Pancreas (tissue), 10 donors: ENCODE data around the gene LDLRAD4. TPM values are rescaled to one million over a fixed set of nuclear protein-coding genes. Genes with fewer than 3 reads are reported as not detected.

ENCODE experiments used
- ATAC-seq, 4 donors: fragments of 200-7000 bp; cut with Tn5 transposase; one replicate each; pipeline versions ENCODE4 v1.8.0 to v1.9.1; 2020; ENCODE audit warnings: mild to moderate bottlenecking in 4 of 4, moderate library complexity in 4 of 4
- DNase-seq, 6 donors: peaks; one replicate each; pipeline ENCODE4 v3.0.0-alpha.2; 2020
- FAIRE-seq: peaks from 2 replicates; lab custom pipeline; 2012; peaks lifted over from hg19 to GRCh38; lab: Jason Lieb, UNC
- H3K27ac ChIP-seq, 4 donors: fragments of 200-600 bp; sonication (generic); 1 replicate in 3 of 4; 2 replicates in 1 of 4; pipeline versions ENCODE4 v1.5.0 to v1.8.0; 2020
- H3K27me3 ChIP-seq, 4 donors: fragments of 200-600 bp; one replicate each; pipeline ENCODE4 v1.8.0; 2021
- H3K36me3 ChIP-seq, 3 donors: fragments of 200-600 bp; sonication (generic) in 1 of 3; one replicate each; pipeline versions ENCODE4 v1.5.0 to v1.8.0; 2020 to 2021
- H3K4me1 ChIP-seq, 3 donors: fragments of 200-600 bp; one replicate each; pipeline ENCODE4 v1.8.0; 2021
- H3K4me3 ChIP-seq, 4 donors: fragments of 200-600 bp; sonication (generic) in 2 of 4; one replicate each; pipeline versions ENCODE4 v1.5.0 to v1.8.0; 2020 to 2021
- H3K9me3 ChIP-seq, 4 donors: fragments of 200-600 bp; one replicate each; pipeline ENCODE4 v1.8.0; 2021
- WGBS, 2 donors: extraction: QIAGEN DNeasy Blood & Tissue Kit; methylation state at CpG; one replicate each; pipeline ENCODE4 v1.1.7; 2013; 5-methylcytosine and 5-hydroxymethylcytosine counted together
- intact Hi-C, 3 donors: fragments of 100-400 bp; cut with DNase I; formaldehyde crosslinking; loops; one replicate each; pipeline versions ENCODE4 v1.11.1 to v1.14.2; 2022
- polyA plus RNA-seq, 2 donors: library from polyadenylated mRNA; stranded (reverse); fragments of 200-250 nt; gene quantifications; one replicate each; pipeline ENCODE4 v1.2.3, GENCODE V29; 2013
- total RNA-seq, 6 donors: library from RNA; stranded (reverse); fragmentation: NEBNext Ultra II Directional in 4 of 6; extraction: Animal tissue kit (Norgen Biotek cat#: 25700) in 4 of 6; gene quantifications; one replicate each; pipeline versions ENCODE4 v1.2.1 to v1.2.4, GENCODE V29; 2021 to 2023
- TF ChIP-seq, protein P1 (sequence below), 4 donors: fragments of 200-600 bp; sonication (generic) in 3 of 4; IDR thresholded peaks; one replicate each; pipeline versions ENCODE4 v1.5.0 to v1.8.0; 2021; ENCODE audit warnings: antibody characterized with exemption in 4 of 4
- donor health status: healthy with polysubstance abuse.
- donor health status: DM: no; HTN: no; CAD: no; lungs with moderate emphysema.
- donor health status: DM: no; HTN: no; CAD: no.
- donor health status: control.
- donor health status: control.
- donor health status: Bipolar disorder and iron deficiency.
- donor health status: DM: yes; HTN: yes; CAD: no.
- donor health status: DM: no; HTN: no; CAD: no.
- donor health status: DM: no; HTN: no; CAD: no.
- donor health status: DM: yes; HTN: yes; CAD: no.

The LDLRAD4 gene
- total and polyA plus RNA-seq, 8 donors: 2.5 to 21.8 (median 5.7) TPM

- FAIRE-seq: no peak
- peak in 1 of 6 donors; percentile 42 for DNase-seq
- intact Hi-C loops: no loop called here
- H3K9me3 ChIP-seq: no peaks in the 10 kb centered on the region
- no peaks in the 10 kb centered on the region for H3K27me3 ChIP-seq
- TF ChIP-seq, protein P1, sequence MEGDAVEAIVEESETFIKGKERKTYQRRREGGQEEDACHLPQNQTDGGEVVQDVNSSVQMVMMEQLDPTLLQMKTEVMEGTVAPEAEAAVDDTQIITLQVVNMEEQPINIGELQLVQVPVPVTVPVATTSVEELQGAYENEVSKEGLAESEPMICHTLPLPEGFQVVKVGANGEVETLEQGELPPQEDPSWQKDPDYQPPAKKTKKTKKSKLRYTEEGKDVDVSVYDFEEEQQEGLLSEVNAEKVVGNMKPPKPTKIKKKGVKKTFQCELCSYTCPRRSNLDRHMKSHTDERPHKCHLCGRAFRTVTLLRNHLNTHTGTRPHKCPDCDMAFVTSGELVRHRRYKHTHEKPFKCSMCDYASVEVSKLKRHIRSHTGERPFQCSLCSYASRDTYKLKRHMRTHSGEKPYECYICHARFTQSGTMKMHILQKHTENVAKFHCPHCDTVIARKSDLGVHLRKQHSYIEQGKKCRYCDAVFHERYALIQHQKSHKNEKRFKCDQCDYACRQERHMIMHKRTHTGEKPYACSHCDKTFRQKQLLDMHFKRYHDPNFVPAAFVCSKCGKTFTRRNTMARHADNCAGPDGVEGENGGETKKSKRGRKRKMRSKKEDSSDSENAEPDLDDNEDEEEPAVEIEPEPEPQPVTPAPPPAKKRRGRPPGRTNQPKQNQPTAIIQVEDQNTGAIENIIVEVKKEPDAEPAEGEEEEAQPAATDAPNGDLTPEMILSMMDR (IDR thresholded peaks at IDR 0.05): no peak
- H3K4me3 ChIP-seq: no peak overlapping the region
- no peak overlapping the region for H3K27ac ChIP-seq
- ATAC-seq: no peak
- no peaks in the 10 kb centered on the region for H3K36me3 ChIP-seq
- H3K4me1 ChIP-seq: no peaks in the 10 kb centered on the region
- 87 to 92% methylated on average over 12 of the region's 12 CpGs for WGBS, 2 donors
These were observed 242.4 kb downstream of the LDLRAD4 start for GRCh38 chr18:13460946-13461345.

- FAIRE-seq: no peak
- 89 to 97% methylated on average over 5 of the region's 5 CpGs for WGBS, 2 donors
- Histone ChIP-seq H3K4me3 (no peak overlapping the region), H3K9me3 (no peaks in the 10 kb centered on the region), H3K27ac (no peak overlapping the region), H3K27me3 (no peaks in the 10 kb centered on the region), H3K36me3 (no peaks in the 10 kb centered on the region), H3K4me1 (no peaks in the 10 kb centered on the region)
- no peak for DNase-seq
- intact Hi-C loops: no loop called here
- TF ChIP-seq, protein P1 (IDR thresholded peaks at IDR 0.05): no peak
- ATAC-seq: no peak
These were observed 242.9 kb downstream of the LDLRAD4 start for GRCh38 chr18:13461469-13461868.

GRCh38 chr18:13461936-13462335 lies 243.4 kb downstream of the LDLRAD4 start:
- no peaks in the 10 kb centered on the region for H3K27me3 ChIP-seq
- ATAC-seq: no peak
- TF ChIP-seq, protein P1 (IDR thresholded peaks at IDR 0.05): no peak
- 83 to 93% methylated on average over 5 of the region's 5 CpGs for WGBS, 2 donors
- H3K27ac ChIP-seq: no peak overlapping the region
- H3K9me3 ChIP-seq: no peaks in the 10 kb centered on the region
- no peak for FAIRE-seq
- intact Hi-C loops: no loop called here
- no peak for DNase-seq
- H3K36me3 ChIP-seq: no peaks in the 10 kb centered on the region
- no peak overlapping the region for H3K4me3 ChIP-seq
- H3K4me1 ChIP-seq: no peaks in the 10 kb centered on the region

- TF ChIP-seq, protein P1 (IDR thresholded peaks at IDR 0.05): no peak
- FAIRE-seq: no peak
- WGBS, 2 donors: 79 to 82% methylated on average over 11 of the region's 11 CpGs
- no peaks in the 10 kb centered on the region for H3K9me3 ChIP-seq
- H3K36me3 ChIP-seq: no peaks in the 10 kb centered on the region
- H3K4me3 ChIP-seq: no peak overlapping the region
- DNase-seq: no peak
- intact Hi-C loops: no loop called here
- ATAC-seq: no peak
- no peaks in the 10 kb centered on the region for H3K27me3 ChIP-seq
- no peak overlapping the region for H3K27ac ChIP-seq
- no peaks in the 10 kb centered on the region for H3K4me1 ChIP-seq
These were observed 244.1 kb downstream of the LDLRAD4 start for GRCh38 chr18:13462686-13463085.

DNA sequence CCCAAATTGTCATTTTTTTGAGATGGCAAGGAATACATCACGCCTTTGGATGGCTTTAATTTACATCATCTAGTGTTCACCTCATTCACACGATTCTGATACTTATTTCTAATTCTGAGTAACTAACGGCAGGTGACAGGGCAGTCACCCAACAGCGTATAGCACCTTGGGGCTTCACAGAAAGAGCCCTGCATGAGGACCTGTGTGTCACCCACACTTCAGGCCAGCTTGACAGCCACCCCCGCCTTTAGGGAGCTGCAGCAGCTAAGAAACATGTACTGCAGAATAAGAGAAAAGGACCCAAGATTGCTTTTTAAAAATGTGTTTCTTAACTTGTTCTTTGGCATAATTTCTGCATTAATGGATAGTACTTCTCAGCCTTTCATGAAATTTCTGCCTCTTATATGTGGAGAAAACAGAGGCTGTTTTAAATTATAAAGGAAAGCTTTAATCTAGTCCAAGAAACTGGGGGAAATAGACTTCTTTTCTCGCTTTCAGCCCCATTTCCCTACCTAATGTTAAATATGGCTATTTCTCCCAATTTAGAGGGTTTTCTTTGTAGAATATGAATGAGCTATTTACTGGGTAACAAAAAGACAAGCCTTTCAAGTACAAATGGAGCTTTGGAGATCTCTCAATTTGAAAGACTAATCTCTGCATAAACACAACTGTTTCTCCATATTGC lies 245.1 kb downstream of the LDLRAD4 start:
- Histone ChIP-seq H3K27ac (no peak overlapping the region), H3K27me3 (no peaks in the 10 kb centered on the region), H3K36me3 (no peaks in the 10 kb centered on the region), H3K4me3 (no peak overlapping the region), H3K4me1 (no peaks in the 10 kb centered on the region), H3K9me3 (no peaks in the 10 kb centered on the region)
- no peak for ATAC-seq
- 70 to 80% methylated on average over 6 of the region's 6 CpGs for WGBS, 2 donors
- no peak for DNase-seq
- intact Hi-C loops: no loop called here
- TF ChIP-seq, protein P1 (IDR thresholded peaks at IDR 0.05): no peak
- FAIRE-seq: no peak
